Heart right ventricle (tissue), 16 donors: ENCODE results near the gene TRIM49. TPM values are rescaled to one million over a fixed set of nuclear protein-coding genes. Genes with fewer than 3 reads are reported as not detected.
"Not testable (repeated sequence)": the region's sequence is repeated elsewhere in the genome, so short reads cannot be mapped to it uniquely, and the experiment has no call there.

ENCODE experiments used
- ATAC-seq, 8 donors: fragments of 200-7000 bp; cut with Tn5 transposase; one replicate each; pipeline ENCODE4 v1.9.1; 2020; ENCODE audit warnings: mild to moderate bottlenecking in 8 of 8, moderate library complexity in 8 of 8, moderate number of reproducible peaks in 1 of 8
- DNase-seq, 2 donors: peaks; one replicate each; pipeline ENCODE4 v3.0.0-alpha.2; 2020
- H3K27ac ChIP-seq, 10 donors: fragments of 200-600 bp; sonication (generic) in 2 of 10; one replicate each; pipeline versions ENCODE4 v1.5.0 to v1.8.0; 2020 to 2022; ENCODE audit warnings: mild to moderate bottlenecking in 3 of 10
- H3K27me3 ChIP-seq, 7 donors: fragments of 200-600 bp; one replicate each; pipeline ENCODE4 v1.8.0; 2021 to 2022; ENCODE audit warnings: mild to moderate bottlenecking in 2 of 7
- H3K36me3 ChIP-seq, 9 donors: fragments of 200-600 bp; sonication (generic) in 1 of 9; one replicate each; pipeline versions ENCODE4 v1.5.0 to v1.8.0; 2020 to 2022; ENCODE audit warnings: mild to moderate bottlenecking in 2 of 9
- H3K4me1 ChIP-seq, 9 donors: fragments of 200-600 bp; sonication (generic) in 1 of 9; one replicate each; pipeline versions ENCODE4 v1.5.0 to v1.8.0; 2020 to 2022; ENCODE audit warnings: mild to moderate bottlenecking in 4 of 9
- H3K4me3 ChIP-seq, 10 donors: fragments of 200-600 bp; sonication (generic) in 2 of 10; one replicate each; pipeline versions ENCODE4 v1.5.0 to v1.8.0; 2020 to 2022; ENCODE audit warnings: mild to moderate bottlenecking in 7 of 10, moderate library complexity in 2 of 10
- H3K9me3 ChIP-seq, 11 donors: fragments of 200-600 bp in 10 of 11; sonication (generic) in 2 of 11; one replicate each; pipeline versions ENCODE4 v1.5.0 to v1.8.0; 2013 to 2022; ENCODE audit warnings: mild to moderate bottlenecking in 2 of 11, control low read depth in 1 of 11, moderate library complexity in 1 of 11
- WGBS, 2 donors: extraction: QIAGEN DNeasy Blood & Tissue Kit; methylation state at CpG; one replicate each; pipeline ENCODE4 v1.1.7; 2013; ENCODE audit warnings: inconsistent platforms in 1 of 2; 5-methylcytosine and 5-hydroxymethylcytosine counted together
- intact Hi-C, 10 donors: fragments of 100-400 bp; cut with DNase I; formaldehyde crosslinking; loops; one replicate each; pipeline versions ENCODE4 v1.11.1 to v1.14.2; 2022
- long read RNA-seq, 3 donors: library from polyadenylated mRNA; unstranded; transcript quantifications; one replicate each; pipeline ENCODE4 v2.0.0, GENCODE V29; 2020 to 2021
- polyA plus RNA-seq, 2 donors: library from polyadenylated mRNA; stranded (reverse); fragments of 200-250 nt; gene quantifications; one replicate each; pipeline ENCODE4 v1.2.3, GENCODE V29; 2013
- total RNA-seq, 10 donors: library from RNA; stranded (reverse); fragmentation: NEBNext Ultra II Directional in 3 of 10; extraction: Animal tissue kit (Norgen Biotek cat#: 25700) in 3 of 10; gene quantifications; one replicate each; pipeline versions ENCODE4 v1.2.1 to v1.2.4, GENCODE V29; 2021 to 2023
- donor health status: Arrhythmogenic right ventricular cardiomyopathy.
- donor health status: ischemic (EF 13 %, LVEDD 7.1; RV severe dilation, severe dysfunction).
- donor health status: healthy with polysubstance abuse.
- donor health status: DM: no; HTN: yes; CAD: no.
- donor health status: DM: no; HTN: no; CAD: no.
- donor health status: ischemic (EF 25% LVEDD 6.9; RV normal size, moderate dysfunction).
- donor health status: ischemic (EF 25% LVEDD 5.7; RV mildly dilated, moderate dysfunction).
- donor health status: healthy.
- donor health status: DM: yes; HTN: yes; CAD: no.
- donor health status: Ischemic cardiomyopathy.
- donor health status: ischemic (EF 35%, LVEDD 5.7; RV mildly dilated, moderate dysfunction).
- donor health status: nonischemic (EF 11% LVEDD 7.7; RV severe dilation, severe dysfunction).
- donor health status: DM: yes; HTN: yes; CAD: no.
- donor health status: PGD.
- donor health status: ischemic (EF 29% LVEDD 5.4; RV normal size, mild dysfunction).
- donor health status: nonischemic (EF 23%, LVEDD 6.1; RV moderate dilation, normal function).

Gene TRIM49, protein sequence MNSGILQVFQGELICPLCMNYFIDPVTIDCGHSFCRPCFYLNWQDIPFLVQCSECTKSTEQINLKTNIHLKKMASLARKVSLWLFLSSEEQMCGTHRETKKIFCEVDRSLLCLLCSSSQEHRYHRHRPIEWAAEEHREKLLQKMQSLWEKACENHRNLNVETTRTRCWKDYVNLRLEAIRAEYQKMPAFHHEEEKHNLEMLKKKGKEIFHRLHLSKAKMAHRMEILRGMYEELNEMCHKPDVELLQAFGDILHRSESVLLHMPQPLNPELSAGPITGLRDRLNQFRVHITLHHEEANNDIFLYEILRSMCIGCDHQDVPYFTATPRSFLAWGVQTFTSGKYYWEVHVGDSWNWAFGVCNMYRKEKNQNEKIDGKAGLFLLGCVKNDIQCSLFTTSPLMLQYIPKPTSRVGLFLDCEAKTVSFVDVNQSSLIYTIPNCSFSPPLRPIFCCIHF
- not detected for total RNA-seq
- polyA plus RNA-seq = not detected
- long read RNA-seq, donor 1 = 0 reads
- long read RNA-seq, donor 2 = 0 reads
- long read RNA-seq, donor 3 = 0 reads

DNA sequence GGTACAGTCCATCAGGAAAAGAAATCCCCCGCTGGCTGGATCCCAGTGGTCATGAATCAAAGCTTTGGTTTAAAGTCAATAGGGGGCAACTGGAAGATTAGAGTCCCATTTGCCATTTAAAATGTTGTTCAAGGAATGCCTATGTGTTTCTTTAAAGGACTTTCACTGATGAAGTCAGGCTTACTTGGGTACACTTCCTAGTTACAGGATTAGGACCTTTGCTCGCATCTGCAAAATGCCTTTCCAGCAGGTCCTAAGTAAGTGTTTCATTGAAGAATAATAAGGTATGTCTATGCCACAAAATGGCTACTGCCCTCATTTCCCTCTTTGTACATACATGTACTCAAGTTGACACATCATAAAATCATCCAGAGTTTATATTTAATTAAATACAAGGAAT is at the start of gene TRIM49:
TSS of gene TRIM49 (minus strand) at position 101 of the 400 bp plus-strand sequence. CDS start 4,106 bp downstream, outside the sequence.
- H3K4me1 ChIP-seq, H3K36me3 ChIP-seq, DNase-seq, H3K27ac ChIP-seq, ATAC-seq, H3K4me3 ChIP-seq, H3K9me3 ChIP-seq, intact Hi-C loops, H3K27me3 ChIP-seq: not testable (repeated sequence)
- WGBS, 2 donors = 80 to 88% methylated on average over 2 of the region's 2 CpGs

DNA sequence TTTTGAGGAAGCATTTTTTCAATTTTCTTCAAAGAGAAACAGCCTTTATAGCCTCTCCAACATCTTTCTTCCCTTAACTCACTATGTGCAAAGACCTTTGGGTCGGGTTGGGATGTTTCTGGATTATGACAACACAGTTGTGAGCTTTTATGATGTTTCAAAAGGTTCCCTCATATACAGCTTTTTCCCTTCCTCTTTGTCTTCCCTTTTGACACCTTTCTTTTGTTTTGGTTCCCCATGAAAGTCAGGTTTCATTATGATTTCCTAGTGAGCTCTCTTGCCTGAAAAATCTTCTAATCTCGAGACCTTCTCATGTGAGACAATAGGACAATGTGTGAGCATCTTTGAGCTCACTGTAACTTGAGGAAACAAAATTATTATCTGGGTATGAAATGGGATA is 18.3 kb upstream of the TRIM49 start:
- 46% methylated on average over 1 of the region's 2 CpGs; no CpG with 5 or more reads in 1 of the 2 donors for WGBS, 2 donors
- H3K36me3 ChIP-seq, DNase-seq, ATAC-seq, H3K4me3 ChIP-seq, H3K27me3 ChIP-seq, H3K27ac ChIP-seq, H3K9me3 ChIP-seq, H3K4me1 ChIP-seq, intact Hi-C loops: not testable (repeated sequence)

DNA sequence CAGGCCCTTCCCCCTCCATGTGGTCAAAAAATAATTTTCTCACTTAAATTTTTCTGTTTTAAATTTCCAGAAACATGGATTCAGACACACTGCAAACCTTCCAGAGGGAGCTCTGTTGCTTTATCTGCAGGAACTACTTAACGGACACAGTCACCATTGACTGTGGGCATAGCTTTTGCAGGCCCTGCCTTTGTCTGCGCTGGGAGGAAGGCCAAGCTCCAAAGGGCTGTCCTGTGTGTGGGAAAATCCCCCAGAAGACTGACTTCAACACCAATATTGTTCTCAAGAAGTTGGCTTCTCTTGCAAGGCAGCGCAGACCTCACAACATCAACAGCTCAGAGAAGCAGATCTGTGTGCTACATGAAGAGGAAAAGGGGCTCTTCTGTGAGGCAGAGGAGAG is 11.6 kb upstream of the TRIM49 start:
- H3K27me3 ChIP-seq, H3K9me3 ChIP-seq, H3K36me3 ChIP-seq, H3K4me1 ChIP-seq, ATAC-seq, H3K4me3 ChIP-seq, H3K27ac ChIP-seq, DNase-seq, intact Hi-C loops: not testable (repeated sequence)
- 64% methylated on average over 2 of the region's 3 CpGs; no CpG with 5 or more reads in 1 of the 2 donors for WGBS, 2 donors

DNA sequence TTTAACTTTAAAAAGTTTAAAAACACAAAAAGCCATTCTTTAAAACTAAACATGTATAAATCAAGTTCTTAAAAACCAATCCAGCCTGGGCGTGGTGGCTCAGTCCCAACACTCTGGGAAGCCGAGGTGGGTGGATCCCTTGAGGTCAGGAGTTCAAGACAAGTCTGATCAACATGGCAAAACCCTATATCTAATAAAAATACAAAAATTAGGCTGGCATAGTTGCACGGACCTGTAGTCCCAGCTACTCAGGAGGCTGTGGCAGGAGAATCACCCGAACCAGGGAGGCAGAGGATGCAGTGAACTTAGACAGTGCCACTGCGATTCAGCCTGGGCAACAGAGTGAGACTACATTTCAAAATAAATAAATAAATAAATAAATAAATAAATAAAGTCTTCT is 5.2 kb upstream of the TRIM49 start:
- H3K4me3 ChIP-seq, H3K9me3 ChIP-seq, H3K27ac ChIP-seq, H3K27me3 ChIP-seq, ATAC-seq, H3K36me3 ChIP-seq, intact Hi-C loops, DNase-seq, H3K4me1 ChIP-seq: not testable (repeated sequence)
- 79 to 81% methylated on average over 5 of the region's 5 CpGs for WGBS, 2 donors

DNA sequence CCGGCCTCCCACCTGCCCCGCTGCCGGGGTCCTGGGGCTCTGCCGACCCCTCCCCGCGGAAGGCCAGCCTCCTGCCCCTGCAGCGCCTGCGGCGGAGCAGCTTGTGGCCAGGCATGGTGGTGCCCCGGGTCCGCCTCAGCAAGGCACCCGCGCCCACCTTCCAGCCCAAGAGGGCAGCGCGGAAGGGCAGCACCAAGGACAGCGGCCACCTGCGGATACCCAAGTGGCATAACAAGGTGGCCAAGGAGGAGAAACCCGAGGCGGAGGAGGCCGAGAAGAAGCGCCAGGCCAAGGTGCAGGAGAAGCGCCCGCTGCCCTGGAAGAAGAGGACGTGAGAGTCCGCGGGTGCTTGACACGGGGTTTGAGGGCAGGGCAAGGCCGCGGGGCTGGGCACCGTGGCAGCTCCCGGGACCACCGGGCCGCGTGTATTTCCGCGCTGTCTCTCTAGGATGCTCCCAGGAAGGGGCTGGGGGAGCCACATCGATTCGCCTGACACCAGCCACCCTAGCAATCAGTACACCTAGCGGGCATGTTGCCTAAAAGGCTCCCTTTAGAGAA is 20.8 kb downstream of the TRIM49 start:
- intact Hi-C loops, H3K27ac ChIP-seq, ATAC-seq, H3K4me1 ChIP-seq, H3K36me3 ChIP-seq, H3K9me3 ChIP-seq, DNase-seq, H3K4me3 ChIP-seq, H3K27me3 ChIP-seq: not testable (repeated sequence)
- 30 to 38% methylated on average over 11 to 35 of the region's 39 CpGs for WGBS, 2 donors

DNA sequence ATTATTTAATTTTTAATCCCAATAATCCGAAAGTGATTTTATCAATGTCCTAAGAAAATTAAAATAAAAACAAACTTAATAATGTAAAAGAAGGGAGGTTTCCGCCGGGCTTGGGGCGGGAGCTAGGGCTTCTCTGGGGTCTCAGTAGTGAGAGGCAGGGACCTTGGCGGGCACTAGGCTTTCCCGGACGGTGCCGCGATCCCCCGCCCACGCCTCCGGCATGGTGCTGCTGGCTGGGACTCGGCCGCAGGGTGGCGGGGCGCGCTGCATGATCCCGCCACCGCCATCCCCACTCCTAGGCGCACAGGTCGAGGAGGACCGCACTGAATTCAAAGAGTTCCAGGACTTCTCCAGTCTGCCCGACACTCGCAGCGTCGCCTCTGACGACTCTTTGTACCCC is 22.6 kb downstream of the TRIM49 start:
- H3K4me1 ChIP-seq, H3K4me3 ChIP-seq, DNase-seq, intact Hi-C loops, H3K36me3 ChIP-seq, ATAC-seq, H3K9me3 ChIP-seq, H3K27me3 ChIP-seq, H3K27ac ChIP-seq: not testable (repeated sequence)
- WGBS, 2 donors = 18 to 23% methylated on average over 4 to 11 of the region's 27 CpGs

DNA sequence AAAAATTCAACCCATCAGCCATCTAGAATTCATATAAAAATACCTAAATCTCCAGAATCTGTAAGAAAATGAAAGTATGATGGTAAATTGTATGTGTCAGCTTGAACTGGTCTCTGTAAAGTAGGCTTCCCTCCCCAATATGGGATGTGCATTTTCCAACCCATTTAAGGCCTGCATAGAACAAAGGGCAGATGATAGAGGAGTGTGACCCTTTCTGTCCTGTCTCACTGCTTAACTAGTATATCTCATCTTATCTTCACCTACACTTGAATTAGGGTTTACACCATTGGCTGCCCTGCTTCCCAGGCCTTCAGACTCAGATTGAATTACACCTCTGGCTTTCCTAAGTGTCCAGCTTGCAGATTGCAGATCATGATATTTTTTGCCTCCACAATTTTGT is 57.6 kb downstream of the TRIM49 start:
- H3K4me3 ChIP-seq, H3K4me1 ChIP-seq, H3K9me3 ChIP-seq, intact Hi-C loops, H3K27ac ChIP-seq, DNase-seq, H3K36me3 ChIP-seq, ATAC-seq, H3K27me3 ChIP-seq: not testable (repeated sequence)

Other genes starting within 250 kb of the TRIM49 start
- gene TRIM77, start 98.3 kb downstream of the TRIM49 start, total RNA-seq = not detected
- not detected for gene TRIM77, start 98.3 kb downstream of the TRIM49 start, polyA plus RNA-seq
- not detected for gene TRIM64B, start 69.9 kb upstream of the TRIM49 start, total RNA-seq
- not detected for gene TRIM64B, start 69.9 kb upstream of the TRIM49 start, polyA plus RNA-seq
- gene TRIM49D1, start 113.7 kb upstream of the TRIM49 start, total RNA-seq = not detected
- gene TRIM49D1, start 113.7 kb upstream of the TRIM49 start, polyA plus RNA-seq = not detected
- under 1 TPM in 1 of 10 donors, not detected in 9; 0.15 TPM for gene TRIM49D2, start 115.5 kb upstream of the TRIM49 start, total RNA-seq
- gene TRIM49D2, start 115.5 kb upstream of the TRIM49 start, polyA plus RNA-seq = not detected
- gene TRIM64, start 157.5 kb upstream of the TRIM49 start, total RNA-seq = not detected
- gene TRIM64, start 157.5 kb upstream of the TRIM49 start, polyA plus RNA-seq = not detected
- not detected for gene TRIM49C, start 222.5 kb upstream of the TRIM49 start, total RNA-seq
- gene TRIM49C, start 222.5 kb upstream of the TRIM49 start, polyA plus RNA-seq = not detected